ENCODE measurements around the gene TBRG4.
A peak's percentile ranks its signal among the peaks of the same experiment; 100 is the strongest.

TBRG4 gene

GRCh38 chr7:45100761-45101480 lies 10.6 kb downstream of the TBRG4 start:
- H3K27ac ChIP-seq (ENCODE audit: low read depth, low read length), result no peak overlapping the region

GRCh38 chr7:45099891-45100760 lies 11.4 kb downstream of the TBRG4 start:
- no peak overlapping the region for H3K27ac ChIP-seq (ENCODE audit: low read depth, low read length)
- H3K9ac ChIP-seq (ENCODE audit: low read depth, low read length), result no peak overlapping the region
- H3K27me3 ChIP-seq (ENCODE audit: insufficient read depth, low read length), result no peaks in the 10 kb centered on the region
- H3K9me3 ChIP-seq (ENCODE audit: insufficient read depth, low read depth, low read length), result no peaks in the 10 kb centered on the region
- WGBS, result 96% methylated on average over 16 of the region's 16 CpGs
- H3K36me3 ChIP-seq (ENCODE audit: insufficient read depth, low read length), result peaks cover 65% of the 10 kb centered on the region
- no peaks in the 10 kb centered on the region for H3K4me1 ChIP-seq (ENCODE audit: insufficient read depth, low read length)
- H3K4me3 ChIP-seq (ENCODE audit: low read length), result no peak overlapping the region

More at GRCh38 chr7:45100761-45101480, 10.6 kb downstream of the TBRG4 start:
- Histone ChIP-seq H3K4me3 (ENCODE audit: low read length) (no peak overlapping the region), H3K9ac (ENCODE audit: low read depth, low read length) (no peak overlapping the region), H3K4me1 (ENCODE audit: insufficient read depth, low read length) (no peaks in the 10 kb centered on the region), H3K27me3 (ENCODE audit: insufficient read depth, low read length) (no peaks in the 10 kb centered on the region), H3K36me3 (ENCODE audit: insufficient read depth, low read length) (peaks cover 73% of the 10 kb centered on the region), H3K9me3 (ENCODE audit: insufficient read depth, low read depth, low read length) (no peaks in the 10 kb centered on the region)
- WGBS, result 96% methylated on average over 13 of the region's 13 CpGs

- no peaks in the 10 kb centered on the region for H3K27me3 ChIP-seq (ENCODE audit: insufficient read depth, low read length)
- 94% methylated on average over 10 of the region's 10 CpGs for WGBS
- no peak overlapping the region for H3K4me3 ChIP-seq (ENCODE audit: low read length)
- H3K36me3 ChIP-seq (ENCODE audit: insufficient read depth, low read length), result peaks cover 56% of the 10 kb centered on the region
- no peak overlapping the region for H3K9ac ChIP-seq (ENCODE audit: low read depth, low read length)
- no peaks in the 10 kb centered on the region for H3K4me1 ChIP-seq (ENCODE audit: insufficient read depth, low read length)
- no peaks in the 10 kb centered on the region for H3K9me3 ChIP-seq (ENCODE audit: insufficient read depth, low read depth, low read length)
- H3K27ac ChIP-seq (ENCODE audit: low read depth, low read length), result no peak overlapping the region
These were observed 12.3 kb downstream of the TBRG4 start for GRCh38 chr7:45098983-45099839.

- no peaks in the 10 kb centered on the region for H3K9me3 ChIP-seq (ENCODE audit: insufficient read depth, low read depth, low read length)
- H3K4me3 ChIP-seq (ENCODE audit: low read length), result no peak overlapping the region
- no peak overlapping the region for H3K9ac ChIP-seq (ENCODE audit: low read depth, low read length)
- no peak overlapping the region for H3K27ac ChIP-seq (ENCODE audit: low read depth, low read length)
- H3K36me3 ChIP-seq (ENCODE audit: insufficient read depth, low read length), result no peaks in the 10 kb centered on the region
- peaks cover 14% of the 10 kb centered on the region for H3K27me3 ChIP-seq (ENCODE audit: insufficient read depth, low read length)
- H3K4me1 ChIP-seq (ENCODE audit: insufficient read depth, low read length), result peaks cover 11% of the 10 kb centered on the region
- 50% methylated on average over 2 of the region's 3 CpGs for WGBS
These were observed 18.6 kb downstream of the TBRG4 start for GRCh38 chr7:45092931-45093235.

- 58% methylated on average over 7 of the region's 7 CpGs for whole genome bisulfite sequencing
- Histone ChIP-seq H3K4me3 (ENCODE audit: low read length) (no peak overlapping the region), H3K9me3 (ENCODE audit: insufficient read depth, low read depth, low read length) (no peaks in the 10 kb centered on the region), H3K27ac (ENCODE audit: low read depth, low read length) (no peak overlapping the region), H3K27me3 (ENCODE audit: insufficient read depth, low read length) (peaks cover 17% of the 10 kb centered on the region), H3K9ac (ENCODE audit: low read depth, low read length) (no peak overlapping the region), H3K4me1 (ENCODE audit: insufficient read depth, low read length) (peaks cover 11% of the 10 kb centered on the region), H3K36me3 (ENCODE audit: insufficient read depth, low read length) (no peaks in the 10 kb centered on the region)
These were observed 19.2 kb downstream of the TBRG4 start for GRCh38 chr7:45092100-45092930.

- 13% methylated on average over 19 of the region's 22 CpGs for WGBS
These were observed 22.1 kb downstream of the TBRG4 start for GRCh38 chr7:45089341-45089891.

GRCh38 chr7:45088821-45089340 lies 22.6 kb downstream of the TBRG4 start, which contains the start of gene NACAD:
Gene NACAD (minus strand): TSS chr7:45088969. CDS start chr7:45088894, 75 bp downstream.
- 3% methylated on average over 49 of the region's 50 CpGs for WGBS
- Histone ChIP-seq H3K9ac (ENCODE audit: low read depth, low read length) (no peak within 1 kb of the TSS), H3K4me1 (ENCODE audit: insufficient read depth, low read length) (peaks cover 11% of the 10 kb centered on the region), H3K27ac (ENCODE audit: low read depth, low read length) (no peak within 1 kb of the TSS), H3K9me3 (ENCODE audit: insufficient read depth, low read depth, low read length) (no peaks in the 10 kb centered on the region), H3K4me3 (ENCODE audit: low read length) (peak within 1 kb of the TSS; percentile 62), H3K36me3 (ENCODE audit: insufficient read depth, low read length) (no peaks in the 10 kb centered on the region), H3K27me3 (ENCODE audit: insufficient read depth, low read length) (peaks cover 18% of the 10 kb centered on the region)

More at GRCh38 chr7:45089341-45089891, 22.1 kb downstream of the TBRG4 start:
- Histone ChIP-seq H3K27me3 (ENCODE audit: insufficient read depth, low read length) (peaks cover 18% of the 10 kb centered on the region), H3K27ac (ENCODE audit: low read depth, low read length) (no peak overlapping the region), H3K9me3 (ENCODE audit: insufficient read depth, low read depth, low read length) (no peaks in the 10 kb centered on the region), H3K4me3 (ENCODE audit: low read length) (peak overlapping the region; percentile 62), H3K36me3 (ENCODE audit: insufficient read depth, low read length) (no peaks in the 10 kb centered on the region), H3K4me1 (ENCODE audit: insufficient read depth, low read length) (peaks cover 11% of the 10 kb centered on the region), H3K9ac (ENCODE audit: low read depth, low read length) (no peak overlapping the region)

- WGBS, result 44% methylated on average over 29 of the region's 29 CpGs
- no peak overlapping the region for H3K27ac ChIP-seq (ENCODE audit: low read depth, low read length)
- no peak overlapping the region for H3K9ac ChIP-seq (ENCODE audit: low read depth, low read length)
- H3K27me3 ChIP-seq (ENCODE audit: insufficient read depth, low read length), result peaks cover 18% of the 10 kb centered on the region
- H3K4me3 ChIP-seq (ENCODE audit: low read length), result peak overlapping the region; percentile 62
- no peaks in the 10 kb centered on the region for H3K9me3 ChIP-seq (ENCODE audit: insufficient read depth, low read depth, low read length)
- H3K4me1 ChIP-seq (ENCODE audit: insufficient read depth, low read length), result peaks cover 11% of the 10 kb centered on the region
- no peaks in the 10 kb centered on the region for H3K36me3 ChIP-seq (ENCODE audit: insufficient read depth, low read length)
These were observed 23.3 kb downstream of the TBRG4 start for GRCh38 chr7:45088146-45088701.

GRCh38 chr7:45087301-45088145 lies 24.0 kb downstream of the TBRG4 start:
- no peaks in the 10 kb centered on the region for H3K9me3 ChIP-seq (ENCODE audit: insufficient read depth, low read depth, low read length)
- no peak overlapping the region for H3K9ac ChIP-seq (ENCODE audit: low read depth, low read length)
- H3K4me3 ChIP-seq (ENCODE audit: low read length), result peak overlapping the region; percentile 62; the same call in 1 of the 2 replicates
- 91% methylated on average over 6 of the region's 6 CpGs for WGBS
- no peak overlapping the region for H3K27ac ChIP-seq (ENCODE audit: low read depth, low read length)
- no peaks in the 10 kb centered on the region for H3K36me3 ChIP-seq (ENCODE audit: insufficient read depth, low read length)
- H3K4me1 ChIP-seq (ENCODE audit: insufficient read depth, low read length), result peaks cover 5% of the 10 kb centered on the region
- H3K27me3 ChIP-seq (ENCODE audit: insufficient read depth, low read length), result peaks cover 18% of the 10 kb centered on the region
